GM12864 (cell line): ENCODE measurements around the gene CMPK2.

ENCODE experiments used
- DNase-seq: peaks from one replicate; pipeline ENCODE4 v3.0.0-alpha.2; 2011; ENCODE audit warnings: low read depth
- H3K4me3 ChIP-seq: 2 replicates; pipeline ENCODE4 v1.5.1; 2011; ENCODE audit warnings: mild to moderate bottlenecking, low read depth, low read length, control low read depth
- TF ChIP-seq, protein P1 (sequence below): IDR thresholded peaks from 2 replicates; pipeline ENCODE4 v1.5.1; 2011; ENCODE audit warnings: low read depth, mild to moderate bottlenecking, moderate library complexity, low read length, control low read depth, inconsistent platforms; ENCODE audit errors: missing control alignments

CMPK2 gene

DNA sequence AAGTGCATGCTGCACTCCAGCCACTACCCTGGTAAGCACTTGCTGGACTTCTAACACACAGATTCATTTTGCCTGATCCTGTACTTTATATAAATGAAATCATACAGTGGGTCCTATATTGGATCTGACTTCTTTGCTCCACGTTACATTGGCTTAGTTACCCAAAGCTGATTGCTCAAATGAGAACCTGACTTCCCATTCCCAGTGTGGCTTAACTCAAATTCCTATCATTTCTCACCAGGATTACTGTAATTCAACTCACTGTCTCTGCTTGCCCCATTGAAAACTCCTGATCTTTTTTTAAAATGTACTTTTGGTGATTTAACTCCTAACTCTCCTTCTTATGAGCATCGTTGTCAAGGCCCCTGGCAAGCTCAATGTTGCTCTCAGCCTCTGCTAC is 13.3 kb upstream of the CMPK2 start:
- no peak for DNase-seq
- TF ChIP-seq, protein P1, sequence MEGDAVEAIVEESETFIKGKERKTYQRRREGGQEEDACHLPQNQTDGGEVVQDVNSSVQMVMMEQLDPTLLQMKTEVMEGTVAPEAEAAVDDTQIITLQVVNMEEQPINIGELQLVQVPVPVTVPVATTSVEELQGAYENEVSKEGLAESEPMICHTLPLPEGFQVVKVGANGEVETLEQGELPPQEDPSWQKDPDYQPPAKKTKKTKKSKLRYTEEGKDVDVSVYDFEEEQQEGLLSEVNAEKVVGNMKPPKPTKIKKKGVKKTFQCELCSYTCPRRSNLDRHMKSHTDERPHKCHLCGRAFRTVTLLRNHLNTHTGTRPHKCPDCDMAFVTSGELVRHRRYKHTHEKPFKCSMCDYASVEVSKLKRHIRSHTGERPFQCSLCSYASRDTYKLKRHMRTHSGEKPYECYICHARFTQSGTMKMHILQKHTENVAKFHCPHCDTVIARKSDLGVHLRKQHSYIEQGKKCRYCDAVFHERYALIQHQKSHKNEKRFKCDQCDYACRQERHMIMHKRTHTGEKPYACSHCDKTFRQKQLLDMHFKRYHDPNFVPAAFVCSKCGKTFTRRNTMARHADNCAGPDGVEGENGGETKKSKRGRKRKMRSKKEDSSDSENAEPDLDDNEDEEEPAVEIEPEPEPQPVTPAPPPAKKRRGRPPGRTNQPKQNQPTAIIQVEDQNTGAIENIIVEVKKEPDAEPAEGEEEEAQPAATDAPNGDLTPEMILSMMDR, result no peak
- H3K4me3 ChIP-seq, result no peak overlapping the region

DNA sequence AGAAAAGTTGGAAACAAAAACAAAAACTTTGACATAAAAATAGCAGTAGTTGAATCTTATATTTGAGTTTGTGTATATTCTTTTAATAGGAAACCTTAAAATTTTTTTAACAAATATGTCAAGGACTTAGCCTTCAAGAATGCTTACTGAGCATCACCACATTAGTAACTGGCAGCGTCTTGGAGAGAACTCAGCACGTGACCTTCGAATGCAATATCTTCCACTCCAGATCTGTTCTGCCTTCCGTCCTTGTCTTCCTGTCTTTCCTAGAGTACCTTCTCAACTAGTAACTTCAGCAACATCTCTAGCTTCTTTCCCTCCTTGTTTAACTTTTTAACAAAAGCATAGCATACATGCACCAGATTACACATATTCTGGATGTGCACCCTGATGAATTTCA is 12.8 kb upstream of the CMPK2 start:
- TF ChIP-seq, protein P1, result no peak
- no peak overlapping the region for H3K4me3 ChIP-seq
- DNase-seq, result no peak

DNA sequence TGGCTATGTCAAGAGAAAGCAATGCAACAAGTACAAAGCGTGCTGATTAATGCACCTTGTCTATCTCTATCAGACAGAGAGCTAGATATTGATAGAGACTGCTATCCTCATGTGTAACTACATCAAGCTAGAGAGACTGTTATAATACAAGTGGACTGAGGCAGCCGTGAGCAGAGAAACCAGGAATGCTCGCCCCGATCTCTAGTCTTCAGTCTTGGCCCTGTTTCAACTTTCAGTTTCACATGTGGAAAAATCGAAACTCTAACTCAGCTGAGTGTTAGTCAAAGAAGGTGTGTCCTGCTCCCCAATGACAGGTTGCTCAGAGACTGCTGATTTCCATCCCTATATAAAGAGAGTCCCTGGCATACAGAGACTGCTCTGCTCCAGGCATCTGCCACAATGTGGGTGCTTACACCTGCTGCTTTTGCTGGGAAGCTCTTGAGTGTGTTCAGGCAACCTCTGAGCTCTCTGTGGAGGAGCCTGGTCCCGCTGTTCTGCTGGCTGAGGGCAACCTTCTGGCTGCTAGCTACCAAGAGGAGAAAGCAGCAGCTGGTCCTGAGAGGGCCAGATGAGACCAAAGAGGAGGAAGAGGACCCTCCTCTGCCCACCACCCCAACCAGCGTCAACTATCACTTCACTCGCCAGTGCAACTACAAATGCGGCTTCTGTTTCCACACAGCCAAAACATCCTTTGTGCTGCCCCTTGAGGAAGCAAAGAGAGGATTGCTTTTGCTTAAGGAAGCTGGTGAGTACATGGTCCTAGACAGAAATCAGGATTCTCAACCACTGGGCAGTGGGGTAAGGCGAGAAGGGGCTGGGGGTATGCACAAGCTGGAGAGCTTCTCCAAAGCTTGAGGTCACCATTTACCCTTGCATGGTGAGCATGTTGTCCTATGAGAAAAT is 11.9 kb upstream of the CMPK2 start, which contains the start of gene RSAD2:
TSS of gene RSAD2 (plus strand) at position 376 of the 903 bp plus-strand sequence. CDS start at position 400, 24 bp downstream.
- peak within 1 kb of the TSS; percentile 29 for H3K4me3 ChIP-seq
- no peak for DNase-seq
- TF ChIP-seq, protein P1, result no peak

DNA sequence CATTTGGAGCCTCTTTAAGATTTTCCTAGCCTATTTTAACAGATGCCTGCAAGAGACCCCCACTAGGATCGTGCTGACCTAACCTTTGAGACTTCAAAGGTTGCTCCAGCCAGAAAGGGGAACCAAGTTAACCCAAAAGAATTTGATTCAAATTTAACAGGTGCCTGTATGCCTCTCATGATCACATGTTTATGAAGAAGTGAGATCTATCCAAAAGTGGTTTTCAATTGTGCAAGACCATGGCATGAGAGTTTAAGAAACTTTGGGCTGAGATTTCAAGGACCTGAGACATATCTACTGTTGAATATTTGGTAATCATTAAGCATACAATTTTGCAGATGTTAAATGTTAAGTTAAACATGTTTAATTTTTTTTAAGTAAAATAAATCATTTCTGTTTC is 10.6 kb upstream of the CMPK2 start:
- no peak for DNase-seq
- no peak overlapping the region for H3K4me3 ChIP-seq
- TF ChIP-seq, protein P1, result no peak

DNA sequence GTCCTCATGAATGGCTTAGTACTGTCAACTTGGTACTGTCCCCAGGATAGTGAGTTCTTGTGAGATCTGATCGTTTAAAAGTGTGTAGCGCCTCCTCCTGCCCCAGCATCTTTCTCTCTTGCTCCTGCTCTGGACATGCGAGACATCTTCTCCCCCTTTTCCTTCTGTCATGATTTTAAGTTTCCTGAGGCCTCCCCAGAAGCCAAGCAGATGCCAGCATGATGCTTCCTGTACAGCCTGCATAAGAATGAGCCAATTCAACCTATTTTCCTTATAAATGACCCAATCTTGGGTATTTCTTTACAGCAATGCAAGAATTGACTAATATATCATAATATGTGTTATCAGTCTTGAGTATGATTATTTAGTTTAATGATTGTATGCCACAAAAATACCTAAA is 8.3 kb upstream of the CMPK2 start:
- DNase-seq, result no peak
- no peak overlapping the region for H3K4me3 ChIP-seq
- TF ChIP-seq, protein P1, result no peak

DNA sequence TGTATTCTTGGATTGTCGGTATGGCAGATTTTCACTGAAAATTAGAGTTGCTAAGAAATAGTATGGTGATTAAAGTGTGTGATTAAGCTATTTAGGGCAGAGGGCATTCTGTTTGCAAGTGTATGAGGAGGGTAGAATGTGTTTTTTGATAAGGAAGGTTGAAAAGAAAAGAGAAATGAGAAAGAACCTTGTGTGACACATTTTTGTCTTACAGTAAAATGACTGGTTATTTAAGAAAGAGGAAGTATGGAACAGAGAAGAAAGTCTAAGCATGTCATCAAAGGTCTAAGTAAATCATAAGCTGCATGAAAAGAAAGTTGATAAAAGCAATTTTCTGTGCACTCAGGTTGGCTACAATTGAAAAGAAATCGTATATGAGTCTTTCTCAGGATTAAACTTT is 6.7 kb upstream of the CMPK2 start:
- H3K4me3 ChIP-seq, result no peak overlapping the region
- no peak for DNase-seq
- TF ChIP-seq, protein P1, result no peak

DNA sequence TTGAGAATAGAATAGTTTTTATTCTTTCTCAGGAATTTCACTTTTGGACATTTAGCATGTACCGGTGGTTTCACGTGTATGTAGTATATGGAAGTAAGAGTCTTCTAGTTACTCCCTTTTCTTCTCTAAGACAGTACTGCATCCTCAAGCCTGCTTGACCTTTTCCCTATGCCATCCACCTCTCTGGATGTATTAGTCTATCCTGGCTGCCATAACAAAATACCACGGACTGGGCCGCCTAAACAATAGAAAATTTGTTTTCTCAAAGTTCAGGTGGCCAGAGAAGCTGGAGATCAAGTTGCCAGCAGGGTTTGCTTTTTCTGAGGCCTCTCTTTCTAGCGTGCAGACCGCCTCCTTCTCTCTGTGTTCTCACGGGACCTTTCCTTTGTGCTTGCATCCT is 1.3 kb upstream of the CMPK2 start:
- TF ChIP-seq, protein P1, result no peak
- H3K4me3 ChIP-seq, result no peak overlapping the region
- DNase-seq, result no peak
